HCT116 (cell line): ENCODE results near the gene ATP6V1E1. TPM values are rescaled to one million over a fixed set of nuclear protein-coding genes. Genes with fewer than 3 reads are reported as not detected.

Experiments
- ATAC-seq: fragments of 200-7000 bp; cut with Tn5 transposase; 2 replicates; pipeline ENCODE4 v1.9.1; 2020; ENCODE audit warnings: mild to moderate bottlenecking, moderate library complexity
- BruUV-seq: library from RNA; stranded (reverse); fragments of 400-500 nt; replicated peaks from 2 replicates; lab custom pipeline; 2021; lab: Mats Ljungman, UMichigan
- CTCF ChIA-PET: fragments of 300-600 bp; sonication (Branson Sonifier 250); formaldehyde crosslinking; loops from one replicate; lab custom pipeline; 2021; ENCODE audit warnings: antibody characterized with exemption; lab: Charles Lee
- POLR2A ChIA-PET: fragments of 300-600, 350-600 bp; sonication (Branson Sonifier 250); formaldehyde crosslinking; loops from one replicate; lab custom pipeline; 2021; ENCODE audit warnings: antibody characterized with exemption; lab: Charles Lee
- RAD21 ChIA-PET, 2 experiments: fragments of 300-600 bp; sonication (Branson Sonifier 250); formaldehyde crosslinking; loops; one replicate each; lab custom pipeline; 2023; ENCODE audit warnings: low total read pairs in 2 of 2; ENCODE audit not compliant: uncharacterized antibody in 2 of 2, unreplicated experiment in 2 of 2, low non-redundant PET in 1 of 2; lab: Charles Lee
- DNase-seq: peaks from one replicate; pipeline ENCODE4 v3.0.0-alpha.2; 2010; ENCODE audit warnings: low read depth, low spot score
- H2AFZ ChIP-seq: fragments of 200-600 bp; shearing (Covaris generic), sonication (generic); 2 replicates; pipeline ENCODE4 v1.6.1; 2017; ENCODE audit warnings: low read depth, mixed run types, mixed read lengths, antibody characterized with exemption, low read length; ENCODE audit not compliant: poor library complexity, severe bottlenecking
- H3K27ac ChIP-seq: 2 replicates; pipeline ENCODE4 v1.5.1; 2012; ENCODE audit warnings: low read depth, low read length
- H3K27me3 ChIP-seq: fragments of 200-600 bp; sonication (generic); 2 replicates; pipeline ENCODE4 v1.6.1; 2016; ENCODE audit warnings: mixed run types, low read length, mixed read lengths; ENCODE audit not compliant: insufficient read depth
- H3K36me3 ChIP-seq, 2 experiments: fragments of 200-500 bp in 1 of 2; fragments of 200-600 bp in 1 of 2; sonication (Bioruptor generic) in 1 of 2; sonication (generic) in 1 of 2; 2 replicates each; pipeline versions ENCODE4 v1.5.1 to v1.6.1; 2014 to 2016; ENCODE audit warnings: low read length in 2 of 2, inconsistent platforms in 1 of 2, mixed read lengths in 1 of 2, mixed run types in 1 of 2; ENCODE audit not compliant: insufficient read depth in 2 of 2, control insufficient read depth in 1 of 2
- H3K4me1 ChIP-seq, 2 experiments: fragments of 200-600 bp in 1 of 2; sonication (generic) in 1 of 2; 2 replicates each; pipeline versions ENCODE4 v1.5.1 to v1.6.1; 2012 to 2017; ENCODE audit warnings: low read length in 2 of 2, inconsistent platforms in 1 of 2, mild to moderate bottlenecking in 1 of 2, mixed read lengths in 1 of 2, mixed run types in 1 of 2, moderate library complexity in 1 of 2; ENCODE audit not compliant: insufficient read depth in 2 of 2, control insufficient read depth in 1 of 2
- H3K4me2 ChIP-seq: fragments of 200-600 bp; sonication (generic); 2 replicates; pipeline ENCODE4 v1.6.1; 2017; ENCODE audit warnings: mixed run types, low read length, mixed read lengths
- H3K4me3 ChIP-seq, 2 experiments: fragments of 200-600 bp in 1 of 2; sonication (generic) in 1 of 2; replicated peaks in 1 of 2; 2 replicates each; pipeline ENCODE4 v1.5.1; 2011 to 2016; ENCODE audit warnings: low read length in 2 of 2, control low read depth in 1 of 2, low read depth in 1 of 2, mild to moderate bottlenecking in 1 of 2, mixed read lengths in 1 of 2, mixed run types in 1 of 2
- H3K79me2 ChIP-seq: fragments of 200-600 bp; sonication (generic); 2 replicates; pipeline ENCODE4 v1.6.1; 2017; ENCODE audit warnings: mild to moderate bottlenecking, mixed run types, low read length, moderate library complexity, mixed read lengths; ENCODE audit not compliant: insufficient read depth
- H3K9ac ChIP-seq: fragments of 200-600 bp; sonication (generic); 2 replicates; pipeline ENCODE4 v1.6.1; 2016; ENCODE audit warnings: low read length, mixed read lengths
- H3K9me2 ChIP-seq: fragments of 200-600 bp; sonication (generic), shearing (Covaris generic); 2 replicates; pipeline ENCODE4 v1.6.1; 2017; ENCODE audit warnings: mixed run types, mild to moderate bottlenecking, moderate library complexity; ENCODE audit not compliant: insufficient read depth
- H3K9me3 ChIP-seq, 2 experiments: fragments of 200-500 bp in 1 of 2; fragments of 200-600 bp in 1 of 2; sonication (Bioruptor generic) in 1 of 2; sonication (generic) in 1 of 2; 2 replicates each; pipeline ENCODE4 v1.6.1; 2014 to 2017; ENCODE audit warnings: low read length in 2 of 2, mixed read lengths in 2 of 2, inconsistent platforms in 1 of 2, low read depth in 1 of 2, mild to moderate bottlenecking in 1 of 2, mixed run types in 1 of 2, moderate library complexity in 1 of 2; ENCODE audit not compliant: control insufficient read depth in 1 of 2, insufficient read depth in 1 of 2
- H4K20me1 ChIP-seq: fragments of 200-600 bp; sonication (generic), shearing (Covaris generic); 2 replicates; pipeline ENCODE4 v1.6.1; 2017; ENCODE audit warnings: mixed run types, mild to moderate bottlenecking, moderate library complexity; ENCODE audit not compliant: insufficient read depth
- CBX3 ChIP-seq: IDR thresholded peaks from 2 replicates; pipeline ENCODE4 v1.6.1; 2012; ENCODE audit warnings: low read depth
- ELF1 ChIP-seq: IDR thresholded peaks from 2 replicates; pipeline ENCODE4 v1.6.1; 2012; ENCODE audit warnings: low read depth, borderline replicate concordance
- EZH2 ChIP-seq: fragments of 200-600 bp; sonication (generic); IDR thresholded peaks from 2 replicates; pipeline ENCODE4 v1.6.1; 2017; ENCODE audit warnings: antibody characterized with exemption, mixed run types
- EZH2phosphoT487 ChIP-seq: fragments of 200-600 bp; IDR thresholded peaks from 2 replicates; pipeline ENCODE4 v1.6.1; 2018; ENCODE audit warnings: antibody characterized with exemption, borderline replicate concordance
- FOSL1 ChIP-seq: IDR thresholded peaks from 2 replicates; pipeline ENCODE4 v1.6.1; 2012; ENCODE audit warnings: low read depth
- POLR2AphosphoS5 ChIP-seq: IDR thresholded peaks from 2 replicates; pipeline ENCODE4 v1.6.1; 2011; ENCODE audit warnings: mild to moderate bottlenecking, low read depth, low read length, moderate library complexity
- RAD21 ChIP-seq: IDR thresholded peaks from 2 replicates; pipeline ENCODE4 v1.6.1; 2012; ENCODE audit warnings: low read depth, mild to moderate bottlenecking
- SIN3A ChIP-seq: IDR thresholded peaks from 2 replicates; pipeline ENCODE4 v1.6.1; 2012; ENCODE audit warnings: low read depth
- SP1 ChIP-seq: IDR thresholded peaks from 2 replicates; pipeline ENCODE4 v1.6.1; 2012; ENCODE audit warnings: low read depth
- SRF ChIP-seq: IDR thresholded peaks from 2 replicates; pipeline ENCODE4 v1.6.1; 2012; ENCODE audit warnings: low read depth
- YY1 ChIP-seq: IDR thresholded peaks from 2 replicates; pipeline ENCODE4 v1.6.1; 2011; ENCODE audit warnings: low read length, low read depth, moderate library complexity, mild to moderate bottlenecking; ENCODE audit not compliant: insufficient replicate concordance; ENCODE audit errors: extremely low read depth
- ZFX ChIP-seq: fragments of 450-650 bp; IDR thresholded peaks from 2 replicates; pipeline ENCODE4 v1.6.1; 2017
- intact Hi-C: fragments of 100-400 bp; cut with micrococcal nuclease; formaldehyde crosslinking; loops from 2 replicates; pipeline ENCODE4 v1.10.0; 2022
- total RNA-seq: library from RNA; stranded (reverse); gene quantifications from one replicate; pipeline ENCODE4 v1.2.1, GENCODE V29; 2021; ENCODE audit not compliant: unreplicated experiment
- TF ChIP-seq, protein P1 (sequence below): IDR thresholded peaks from 2 replicates; pipeline ENCODE4 v1.6.1; 2011; ENCODE audit warnings: mild to moderate bottlenecking, low read length, moderate library complexity; ENCODE audit not compliant: insufficient replicate concordance; ENCODE audit errors: extremely low read depth

ATP6V1E1 gene
- total RNA-seq, 1 experiment from 2014 or later, result 107 TPM

DNA sequence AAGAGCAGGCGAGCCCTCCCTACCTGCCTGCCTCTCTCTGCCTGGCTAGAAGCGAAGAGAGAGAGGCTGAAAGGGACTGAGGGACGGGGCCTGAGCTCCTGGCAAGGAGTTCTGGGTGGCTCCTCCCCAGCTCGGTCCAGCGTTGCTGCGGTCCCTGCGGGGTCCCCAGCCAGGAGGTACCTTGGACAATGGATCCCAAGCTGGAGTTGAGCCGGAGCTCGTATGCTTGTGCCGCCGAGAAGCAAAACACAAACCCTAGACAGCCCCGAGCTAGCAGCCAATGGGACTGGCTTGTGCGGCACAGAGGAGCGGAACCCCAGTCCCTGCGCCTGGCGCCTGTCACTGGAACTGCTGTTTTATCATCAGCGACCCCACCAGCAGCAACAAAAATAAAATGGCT, 46.9 kb downstream of the ATP6V1E1 start:
- Histone ChIP-seq H3K9ac (no peak overlapping the region), H3K4me1 (peaks cover 0 to under 1% of the 10 kb centered on the region in 2 experiments; a peak in 1 of 4 replicates), H3K36me3 (no peaks in the 10 kb centered on the region), H3K4me2 (no peak overlapping the region), H4K20me1 (no peaks in the 10 kb centered on the region), H3K9me3 (no peaks in the 10 kb centered on the region), H2AFZ (no peak overlapping the region), H3K4me3 (no peak overlapping the region), H3K79me2 (no peaks in the 10 kb centered on the region), H3K27ac (no peak overlapping the region), H3K27me3 (no peaks in the 10 kb centered on the region), H3K9me2 (no peaks in the 10 kb centered on the region)
- no TSS peak for BruUV-seq
- TF ChIP-seq YY1 (no peak), EZH2phosphoT487 (no peak), FOSL1 (no peak), SP1 (no peak), SIN3A (no peak), SRF (no peak), ZFX (no peak), EZH2 (no peak), POLR2AphosphoS5 (no peak), RAD21 (no peak), CBX3 (no peak), ELF1 (no peak)
- TF ChIP-seq, protein P1, sequence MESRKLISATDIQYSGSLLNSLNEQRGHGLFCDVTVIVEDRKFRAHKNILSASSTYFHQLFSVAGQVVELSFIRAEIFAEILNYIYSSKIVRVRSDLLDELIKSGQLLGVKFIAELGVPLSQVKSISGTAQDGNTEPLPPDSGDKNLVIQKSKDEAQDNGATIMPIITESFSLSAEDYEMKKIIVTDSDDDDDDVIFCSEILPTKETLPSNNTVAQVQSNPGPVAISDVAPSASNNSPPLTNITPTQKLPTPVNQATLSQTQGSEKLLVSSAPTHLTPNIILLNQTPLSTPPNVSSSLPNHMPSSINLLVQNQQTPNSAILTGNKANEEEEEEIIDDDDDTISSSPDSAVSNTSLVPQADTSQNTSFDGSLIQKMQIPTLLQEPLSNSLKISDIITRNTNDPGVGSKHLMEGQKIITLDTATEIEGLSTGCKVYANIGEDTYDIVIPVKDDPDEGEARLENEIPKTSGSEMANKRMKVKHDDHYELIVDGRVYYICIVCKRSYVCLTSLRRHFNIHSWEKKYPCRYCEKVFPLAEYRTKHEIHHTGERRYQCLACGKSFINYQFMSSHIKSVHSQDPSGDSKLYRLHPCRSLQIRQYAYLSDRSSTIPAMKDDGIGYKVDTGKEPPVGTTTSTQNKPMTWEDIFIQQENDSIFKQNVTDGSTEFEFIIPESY, result no peak
- RAD21 ChIA-PET, result no interaction called here
- POLR2A ChIA-PET, result no interaction called here
- ATAC-seq (no peak), DNase-seq (no peak)
- intact Hi-C loops, result no loop called here
- CTCF ChIA-PET, result no interaction called here
